ENCODE results near the gene PKP1.

Gene PKP1

GRCh38 chr1:201260236-201260590 is 23.1 kb upstream of the PKP1 start:
- DNase-seq (ENCODE audit: low read depth) = no peak

DNA sequence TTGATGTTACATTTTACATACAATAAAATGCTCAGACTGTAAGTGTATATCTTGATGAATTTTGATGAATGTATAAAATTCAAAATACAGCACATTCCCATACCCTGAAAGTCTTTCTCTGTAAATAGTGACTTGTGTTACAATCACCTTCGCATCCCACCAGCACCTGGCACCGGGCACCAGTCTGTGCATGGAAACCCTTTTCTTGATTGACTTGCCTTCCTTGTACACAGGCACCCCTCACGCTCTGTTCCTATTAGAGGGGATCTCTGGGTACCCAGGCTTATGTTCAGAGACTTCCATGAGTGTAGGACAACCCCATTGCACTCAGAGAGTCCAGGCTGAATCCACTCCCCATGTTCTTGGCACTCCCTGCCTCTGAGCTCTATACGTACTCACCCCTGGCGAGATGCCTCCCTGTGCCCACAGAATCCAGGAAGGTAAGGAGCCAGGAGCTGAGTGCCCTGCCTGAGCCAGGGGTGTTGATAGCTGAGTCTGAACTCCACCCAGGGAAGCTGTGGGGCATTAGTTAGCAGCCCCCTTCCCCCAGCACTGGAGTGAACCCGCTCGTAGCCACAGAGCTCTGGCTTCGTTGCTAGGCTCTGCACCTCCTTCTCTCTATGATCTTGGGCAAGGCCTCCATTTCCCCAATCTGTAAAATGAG is 22.5 kb upstream of the PKP1 start:
- DNase-seq (ENCODE audit: low read depth) = no peak

GRCh38 chr1:201261771-201262547 is 21.3 kb upstream of the PKP1 start:
- DNase-seq (ENCODE audit: low read depth) = no peak

GRCh38 chr1:201262963-201263608 is 20.2 kb upstream of the PKP1 start:
- DNase-seq (ENCODE audit: low read depth) = no peak

GRCh38 chr1:201264072-201264471 is 19.2 kb upstream of the PKP1 start:
- no peak for DNase-seq (ENCODE audit: low read depth)

DNA sequence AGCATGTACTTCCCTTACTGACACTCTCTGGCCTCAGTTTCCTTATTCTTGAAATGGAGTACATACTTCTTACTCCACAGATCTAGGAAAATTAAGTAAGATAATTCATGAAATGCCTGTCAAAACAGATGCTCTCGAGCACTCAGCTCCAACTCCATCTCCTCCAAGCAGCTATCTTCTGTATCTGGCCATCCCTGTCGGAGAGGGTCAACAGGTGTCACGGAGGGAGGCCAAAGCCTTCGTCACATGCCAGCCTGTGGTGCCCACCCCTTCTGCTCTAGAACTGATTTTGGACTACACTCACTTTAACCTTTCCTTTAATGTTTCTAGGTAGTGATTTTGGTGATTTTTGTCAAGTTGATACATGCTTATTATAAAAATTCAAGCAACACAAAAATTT is 18.8 kb upstream of the PKP1 start:
- no peak for DNase-seq (ENCODE audit: low read depth)

GRCh38 chr1:201265756-201266155 is 17.6 kb upstream of the PKP1 start:
- no peak for DNase-seq (ENCODE audit: low read depth)

DNA sequence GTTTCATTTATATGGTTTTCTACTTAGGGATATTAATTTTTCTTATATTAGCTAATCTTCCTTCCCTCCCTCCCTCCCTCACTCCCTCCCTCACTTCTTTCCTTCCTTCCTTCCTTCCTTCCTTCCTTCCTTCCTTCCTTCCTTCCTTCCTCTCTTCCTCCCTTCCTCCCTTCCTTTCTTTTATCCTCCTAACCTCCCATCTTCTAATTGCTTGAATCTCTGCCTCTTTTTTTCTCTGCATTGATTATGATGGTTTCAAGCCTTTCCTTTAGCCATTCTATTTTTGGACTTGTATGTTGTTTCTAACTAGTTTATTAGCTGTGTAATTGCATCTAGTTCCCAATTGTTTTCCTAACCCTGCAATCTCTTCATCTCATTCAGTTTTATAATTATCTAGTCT is 17.0 kb upstream of the PKP1 start:
- DNase-seq (ENCODE audit: low read depth) = no peak

DNA sequence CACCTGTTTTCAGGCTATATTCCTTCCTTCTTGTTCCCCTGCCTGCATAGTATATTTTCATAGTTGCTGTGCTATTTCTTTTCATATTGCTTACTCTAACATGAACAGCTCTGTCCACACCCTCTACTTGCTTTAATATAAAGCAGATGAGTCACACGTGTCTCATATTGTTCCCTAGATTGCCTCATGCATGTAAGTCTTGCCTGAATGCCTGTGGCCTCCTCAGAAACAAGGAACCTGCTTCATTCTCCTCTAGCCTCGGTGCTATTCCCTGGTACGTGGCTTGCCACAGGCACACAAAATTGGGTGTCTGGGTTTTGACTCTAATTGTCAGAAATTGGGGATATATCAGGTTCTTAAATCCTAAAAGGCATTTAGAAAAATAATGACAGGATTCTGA is 16.5 kb upstream of the PKP1 start:
- peak; percentile 64 for DNase-seq (ENCODE audit: low read depth)

- DNase-seq (ENCODE audit: low read depth) = no peak
Observed at GRCh38 chr1:201267481-201268229, 15.7 kb upstream of the PKP1 start.

- peak; percentile 48 for DNase-seq (ENCODE audit: low read depth)
Observed at GRCh38 chr1:201268604-201269151, 14.6 kb upstream of the PKP1 start.

DNA sequence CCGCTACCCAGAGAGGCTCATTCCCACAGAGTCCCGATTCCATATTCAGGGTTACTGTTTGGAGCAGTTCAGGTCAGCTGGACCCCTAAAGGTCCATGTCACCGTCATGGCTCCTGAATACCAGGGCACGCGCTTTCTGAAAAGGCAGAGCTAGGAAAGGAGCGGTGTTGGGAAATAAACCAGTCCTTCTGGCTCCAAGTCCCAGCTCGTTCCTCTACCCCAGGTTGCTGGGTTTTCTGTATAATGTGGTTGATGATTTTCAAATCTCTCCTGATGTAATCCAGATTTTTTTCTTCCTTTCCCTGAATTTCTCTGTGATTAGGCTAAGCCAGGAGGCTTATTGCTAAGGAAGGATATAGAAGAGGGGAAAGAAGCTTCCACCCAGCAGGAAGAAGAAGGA is 14.0 kb upstream of the PKP1 start:
- no peak for DNase-seq (ENCODE audit: low read depth)

- no peak for DNase-seq (ENCODE audit: low read depth)
Observed at GRCh38 chr1:201269900-201270410, 13.4 kb upstream of the PKP1 start.

GRCh38 chr1:201270616-201271390 is 12.5 kb upstream of the PKP1 start:
- DNase-seq (ENCODE audit: low read depth) = no peak

DNA sequence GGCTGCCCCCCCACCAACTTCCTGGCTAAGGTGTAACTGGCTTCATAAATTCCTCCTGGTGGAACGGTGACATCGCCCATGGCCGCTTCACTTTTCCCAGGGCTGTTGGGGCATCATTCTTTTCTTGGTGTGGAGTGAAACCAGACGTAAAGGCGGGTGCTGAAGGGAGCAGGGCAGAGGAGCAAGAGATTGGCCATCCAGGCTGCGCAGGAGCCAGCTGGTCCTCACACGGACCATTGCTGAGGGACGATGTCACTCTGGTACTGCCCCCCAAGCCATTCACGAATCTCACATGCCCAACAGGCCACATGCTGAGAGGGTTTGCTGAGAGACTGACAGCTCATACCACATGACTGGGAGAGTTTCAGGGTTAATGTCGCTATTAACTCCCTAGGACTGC is 10.5 kb upstream of the PKP1 start:
- no peak for DNase-seq (ENCODE audit: low read depth)

DNA sequence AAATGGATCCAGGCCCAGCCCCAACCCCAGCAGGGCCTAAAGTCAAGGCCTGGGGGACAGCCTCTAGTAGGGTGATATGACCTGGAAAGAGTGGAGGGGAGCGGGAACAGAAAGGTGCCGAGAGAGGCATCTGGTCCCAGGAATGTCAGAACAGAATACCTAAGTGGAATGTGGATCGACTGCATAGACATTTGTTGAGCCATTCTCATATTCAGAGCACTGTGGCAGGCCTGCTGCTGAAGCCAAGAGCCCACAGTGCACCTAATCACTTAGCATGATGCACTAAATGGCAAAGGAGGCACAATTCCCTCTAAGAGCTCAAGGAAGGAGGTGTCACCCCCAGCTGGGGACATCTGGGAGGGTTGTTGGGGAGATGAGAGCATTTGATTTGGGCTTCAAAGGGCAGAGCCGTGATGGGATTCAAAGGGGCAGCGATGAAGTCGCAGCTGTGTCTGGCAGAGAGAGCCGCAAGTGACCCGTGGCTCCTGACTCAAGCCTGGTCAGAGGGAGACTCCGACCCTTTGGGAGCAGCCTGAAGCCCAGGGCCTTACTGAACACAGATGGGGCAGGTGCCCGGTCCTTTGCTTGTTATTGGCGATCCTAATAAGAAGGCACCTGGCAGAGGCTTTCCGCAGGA is 8.6 kb upstream of the PKP1 start:
- no peak for DNase-seq (ENCODE audit: low read depth)

- peak; percentile 31 for DNase-seq (ENCODE audit: low read depth)
Observed at GRCh38 chr1:201275253-201275666, 8.0 kb upstream of the PKP1 start.

- DNase-seq (ENCODE audit: low read depth) = no peak
Observed at GRCh38 chr1:201276891-201277290, 6.4 kb upstream of the PKP1 start.

DNA sequence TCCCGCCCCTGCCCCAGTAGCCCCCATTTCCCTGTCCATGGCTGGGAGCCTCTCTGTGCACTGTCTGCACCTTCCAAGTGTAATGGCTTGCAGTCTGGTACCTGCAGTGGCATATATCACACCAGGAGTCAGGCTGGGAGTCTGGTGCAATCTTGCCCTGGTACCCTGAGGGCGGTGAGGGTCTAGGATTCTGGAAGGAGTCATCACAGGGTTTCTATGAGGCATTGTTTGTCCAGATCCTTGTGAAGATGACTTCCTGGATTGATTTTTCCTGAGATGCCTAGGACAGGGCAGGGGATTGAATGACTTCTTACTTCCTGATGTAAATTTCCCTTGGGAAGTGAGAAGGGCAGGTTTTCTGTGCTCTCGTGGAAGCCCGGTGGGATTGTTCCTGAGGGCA is 5.9 kb upstream of the PKP1 start:
- no peak for DNase-seq (ENCODE audit: low read depth)

- DNase-seq (ENCODE audit: low read depth) = peak; percentile 38
Observed at GRCh38 chr1:201279313-201279712, 4.0 kb upstream of the PKP1 start.

DNA sequence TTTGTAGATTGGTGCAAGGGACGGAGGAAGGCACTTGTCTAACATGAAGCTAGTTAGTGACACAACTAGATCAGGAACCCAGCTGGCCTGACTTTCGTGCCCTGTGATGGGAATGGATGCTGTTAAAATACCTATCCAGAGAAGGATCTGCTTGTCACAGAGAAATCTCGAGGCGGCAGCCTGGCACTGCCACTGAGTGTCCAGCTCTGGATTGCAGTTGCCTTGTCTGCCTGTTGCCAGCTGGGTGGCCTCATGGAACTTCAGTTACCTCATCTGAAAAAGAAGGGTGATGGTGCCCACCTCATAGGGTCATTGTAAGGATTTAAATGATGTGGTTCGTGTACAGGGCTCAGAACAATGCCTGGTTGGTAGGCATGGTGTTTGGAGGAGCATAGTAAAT is 2.4 kb upstream of the PKP1 start:
- no peak for DNase-seq (ENCODE audit: low read depth)
